ENCODE measurements around the gene TMPRSS13. TPM values are rescaled to one million over a fixed set of nuclear protein-coding genes. Genes with fewer than 3 reads are reported as not detected.
A peak's percentile ranks its signal among the peaks of the same experiment; 100 is the strongest.

The TMPRSS13 gene
- polyA plus RNA-seq, 3 donors: 0.17 to 2.4 (median 0.37) TPM

DNA sequence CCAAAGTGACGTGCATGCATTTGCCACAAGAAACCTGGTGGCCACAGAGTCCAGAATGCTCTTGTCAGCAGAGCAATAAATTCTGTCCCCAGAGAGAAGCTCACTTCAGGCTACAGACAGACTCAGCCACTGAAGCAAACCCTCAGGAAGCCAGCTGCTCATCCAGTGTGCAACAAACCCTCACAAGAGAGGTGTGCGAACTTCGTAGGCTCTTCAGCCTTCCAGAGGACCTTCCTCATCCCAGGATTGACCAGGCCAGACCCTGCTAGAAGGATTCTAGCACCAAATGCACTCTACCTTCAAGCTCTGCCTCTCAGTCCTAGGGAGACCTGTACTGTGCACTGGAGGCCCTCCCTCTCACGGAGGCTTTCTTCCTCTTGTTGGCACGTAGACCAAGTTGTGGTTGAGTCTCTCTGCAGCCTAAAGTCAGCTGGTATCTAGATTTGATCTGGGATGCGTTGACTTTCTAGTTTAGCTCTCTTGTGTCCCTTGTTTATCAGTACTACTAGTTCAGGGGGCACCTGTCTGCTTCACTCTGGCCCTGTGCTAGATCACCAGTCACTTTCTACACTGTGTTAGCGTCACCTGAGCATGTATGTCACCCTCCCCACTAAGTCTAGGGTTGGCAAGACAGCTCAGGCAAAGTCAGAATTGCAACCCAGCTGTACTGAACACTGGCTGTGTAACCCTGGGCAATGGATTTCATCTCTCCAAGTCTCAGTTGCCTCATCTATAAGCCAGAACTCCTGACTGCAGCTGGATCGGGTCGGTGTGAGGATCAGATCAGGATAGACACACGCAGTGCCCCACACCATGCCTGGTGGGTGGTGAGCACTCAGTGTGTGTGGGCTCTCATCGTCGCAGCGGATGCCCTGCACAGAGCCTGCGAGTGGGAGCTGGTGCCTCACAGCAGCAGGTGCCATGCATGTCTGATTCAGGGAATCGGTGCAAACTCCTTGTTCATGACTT lies 22.1 kb upstream of the TMPRSS13 start:
- peak overlapping the region; percentile 63 for H3K4me2 ChIP-seq (replicated peaks; ENCODE audit: extremely low read depth, low read length, poor library complexity, severe bottlenecking)
- no peak overlapping the region for H2AFZ ChIP-seq (ENCODE audit: insufficient read depth, low read depth, low read length, poor library complexity, severe bottlenecking)
- H3K9me3 ChIP-seq (replicated peaks in 1 of 2; ENCODE audit: control insufficient read depth in 1 of 2, insufficient read depth in 1 of 2, low read length in 2 of 2): no peaks in the 10 kb centered on the region
- H4K20me1 ChIP-seq (ENCODE audit: insufficient read depth, low read length): no peaks in the 10 kb centered on the region
- TF ChIP-seq, protein P1, sequence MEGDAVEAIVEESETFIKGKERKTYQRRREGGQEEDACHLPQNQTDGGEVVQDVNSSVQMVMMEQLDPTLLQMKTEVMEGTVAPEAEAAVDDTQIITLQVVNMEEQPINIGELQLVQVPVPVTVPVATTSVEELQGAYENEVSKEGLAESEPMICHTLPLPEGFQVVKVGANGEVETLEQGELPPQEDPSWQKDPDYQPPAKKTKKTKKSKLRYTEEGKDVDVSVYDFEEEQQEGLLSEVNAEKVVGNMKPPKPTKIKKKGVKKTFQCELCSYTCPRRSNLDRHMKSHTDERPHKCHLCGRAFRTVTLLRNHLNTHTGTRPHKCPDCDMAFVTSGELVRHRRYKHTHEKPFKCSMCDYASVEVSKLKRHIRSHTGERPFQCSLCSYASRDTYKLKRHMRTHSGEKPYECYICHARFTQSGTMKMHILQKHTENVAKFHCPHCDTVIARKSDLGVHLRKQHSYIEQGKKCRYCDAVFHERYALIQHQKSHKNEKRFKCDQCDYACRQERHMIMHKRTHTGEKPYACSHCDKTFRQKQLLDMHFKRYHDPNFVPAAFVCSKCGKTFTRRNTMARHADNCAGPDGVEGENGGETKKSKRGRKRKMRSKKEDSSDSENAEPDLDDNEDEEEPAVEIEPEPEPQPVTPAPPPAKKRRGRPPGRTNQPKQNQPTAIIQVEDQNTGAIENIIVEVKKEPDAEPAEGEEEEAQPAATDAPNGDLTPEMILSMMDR (IDR thresholded peaks at IDR 0.05): no peak
- H3K27ac ChIP-seq (ENCODE audit: low read depth in 1 of 2, low read length in 2 of 2): peak overlapping the region in 1 of 2 donors; percentile 83
- H3K4me1 ChIP-seq (ENCODE audit: control insufficient read depth in 1 of 2, insufficient read depth in 2 of 2, low read length in 2 of 2): peaks cover 61 to 72% of the 10 kb centered on the region in 2 donors
- peak overlapping the region in 1 of 3 experiments; percentile 54 for H3K4me3 ChIP-seq (replicated peaks in 1 of 3; ENCODE audit: low read depth in 2 of 3, low read length in 3 of 3)
- H3K36me3 Mint-ChIP-seq: no peaks in the 10 kb centered on the region
- peaks cover 73% of the 10 kb centered on the region for H3K4me1 Mint-ChIP-seq
- H3K9ac ChIP-seq (ENCODE audit: insufficient read depth, low read length, poor library complexity, severe bottlenecking): no peak overlapping the region
- no peaks in the 10 kb centered on the region for H3K36me3 ChIP-seq (replicated peaks in 1 of 2; ENCODE audit: control insufficient read depth in 1 of 2, insufficient read depth in 2 of 2, low read length in 2 of 2)
- H3K4me3 Mint-ChIP-seq: peak overlapping the region; percentile 50 to 75
- no peaks in the 10 kb centered on the region for H3K27me3 Mint-ChIP-seq (ENCODE audit: low read depth in 3 of 3)
- peak in 2 of 3 donors; percentile 42 to 44 for DNase-seq
- 71% methylated on average over 13 of the region's 15 CpGs for WGBS (ENCODE audit: insufficient coverage)
- H3K9me3 Mint-ChIP-seq: peaks cover 0 to 3% (median 0%) of the 10 kb centered on the region in 7 donors
- H3K27me3 ChIP-seq (ENCODE audit: control insufficient read depth in 2 of 2, insufficient read depth in 2 of 2, low read length in 2 of 2): no peaks in the 10 kb centered on the region
- H3K27ac Mint-ChIP-seq: peak overlapping the region; percentile 61 to 85 (median 75)
- intact Hi-C loops (cut with micrococcal nuclease): loop anchor here (5.0 to 10.0 kb wide), 2 partner anchors 36 to 526 kb away; partner anchors contain the start of gene IL10RA (in 2 of the 2)
- no peaks in the 10 kb centered on the region for H3K79me2 ChIP-seq (ENCODE audit: insufficient read depth, low read length)

DNA sequence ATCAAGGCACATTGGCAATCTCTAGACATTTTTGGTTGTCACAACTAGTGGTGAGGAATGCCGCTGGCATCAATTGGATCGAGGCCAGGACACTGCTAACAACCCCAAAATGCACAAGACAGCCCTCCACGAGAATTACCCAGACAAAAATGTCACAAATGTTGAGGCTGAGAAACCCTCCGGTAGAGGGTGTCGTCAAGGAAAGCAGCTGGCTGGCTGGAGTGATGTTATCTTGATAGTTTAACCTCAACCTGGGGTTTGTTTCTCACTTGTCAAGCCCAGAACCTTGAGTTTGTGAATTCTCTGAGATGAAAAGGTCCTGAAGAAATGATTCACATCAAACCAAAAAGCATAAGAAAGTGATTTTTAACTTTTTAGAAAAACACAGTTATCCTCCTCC lies 21.1 kb upstream of the TMPRSS13 start:
- peak; percentile 37 to 51 (median 49) for DNase-seq
- Histone ChIP-seq H3K9ac (ENCODE audit: insufficient read depth, low read length, poor library complexity, severe bottlenecking) (peak overlapping the region; percentile 13), H3K79me2 (ENCODE audit: insufficient read depth, low read length) (no peaks in the 10 kb centered on the region), H3K36me3 (replicated peaks in 1 of 2; ENCODE audit: control insufficient read depth in 1 of 2, insufficient read depth in 2 of 2, low read length in 2 of 2) (no peaks in the 10 kb centered on the region), H2AFZ (ENCODE audit: insufficient read depth, low read depth, low read length, poor library complexity, severe bottlenecking) (no peak overlapping the region), H3K4me3 (replicated peaks in 1 of 3; ENCODE audit: low read depth in 2 of 3, low read length in 3 of 3) (peak overlapping the region in 1 of 3 experiments; percentile 54), H3K4me1 (ENCODE audit: control insufficient read depth in 1 of 2, insufficient read depth in 2 of 2, low read length in 2 of 2) (peaks cover 61 to 72% of the 10 kb centered on the region in 2 donors), H3K9me3 (replicated peaks in 1 of 2; ENCODE audit: control insufficient read depth in 1 of 2, insufficient read depth in 1 of 2, low read length in 2 of 2) (no peaks in the 10 kb centered on the region), H3K27me3 (ENCODE audit: control insufficient read depth in 2 of 2, insufficient read depth in 2 of 2, low read length in 2 of 2) (no peaks in the 10 kb centered on the region), H3K27ac (ENCODE audit: low read depth in 1 of 2, low read length in 2 of 2) (peak overlapping the region; percentile 41 to 83), H4K20me1 (ENCODE audit: insufficient read depth, low read length) (no peaks in the 10 kb centered on the region), H3K4me2 (replicated peaks; ENCODE audit: extremely low read depth, low read length, poor library complexity, severe bottlenecking) (peak overlapping the region; percentile 63)
- Mint-ChIP-seq H3K27ac (peak overlapping the region; percentile 64 to 89 (median 85)), H3K27me3 (ENCODE audit: low read depth in 3 of 3) (peaks cover 0 to 1% (median 1%) of the 10 kb centered on the region in 3 donors), H3K36me3 (peaks cover 0 to 3% of the 10 kb centered on the region in 2 donors), H3K4me3 (peak overlapping the region; percentile 51 to 75), H3K9me3 (peaks cover 0 to 3% (median 0%) of the 10 kb centered on the region in 7 donors), H3K4me1 (peaks cover 74% of the 10 kb centered on the region)
- WGBS (ENCODE audit: insufficient coverage): no CpG with 5 or more reads among the region's 5 CpGs
- TF ChIP-seq, protein P1 (IDR thresholded peaks at IDR 0.05): peak; percentile 22
- intact Hi-C loops (cut with micrococcal nuclease): loop anchor here (5.0 to 10.0 kb wide), 2 partner anchors 37 to 526 kb away; partner anchors contain the start of gene IL10RA (in 2 of the 2)
